ENCODE data around the gene SRCIN1. TPM values are rescaled to one million over a fixed set of nuclear protein-coding genes. Genes with fewer than 3 reads are reported as not detected.

Gene SRCIN1
- total RNA-seq, 1 experiment from 2014 or later, result 2.6 TPM

GRCh38 chr17:38597375-38597774 lies 8.4 kb downstream of the SRCIN1 start:
- no peak overlapping the region for H3K27ac ChIP-seq (ENCODE audit: low read length)
- H3K36me3 ChIP-seq (ENCODE audit: low read depth, low read length), result no peaks in the 10 kb centered on the region
- no peak overlapping the region for H3K4me2 ChIP-seq (ENCODE audit: low read length)
- H3K9me3 ChIP-seq (ENCODE audit: low read length), result no peaks in the 10 kb centered on the region
- H3K9me2 ChIP-seq (replicated peaks; ENCODE audit: low read length), result no peaks in the 10 kb centered on the region
- no peak overlapping the region for H3K9ac ChIP-seq (ENCODE audit: low read length)
- H3K27me3 ChIP-seq (ENCODE audit: low read length), result no peaks in the 10 kb centered on the region
- ChIA-PET CTCF (no interaction called here), POLR2A (ENCODE audit: unreplicated experiment) (no interaction called here)
- H4K20me1 ChIP-seq (ENCODE audit: low read length), result no peaks in the 10 kb centered on the region
- H3K4me1 ChIP-seq (ENCODE audit: insufficient read depth, low read length), result peaks cover 8% of the 10 kb centered on the region
- ATAC-seq (no peak), DNase-seq (no peak)
- H3K4me3 ChIP-seq (ENCODE audit: low read length), result no peak overlapping the region
- no peaks in the 10 kb centered on the region for H3K79me2 ChIP-seq (ENCODE audit: low read length)
- intact Hi-C loops (cut with micrococcal nuclease), result no loop called here
- TF ChIP-seq EZH2 (IDR thresholded peaks at IDR 0.05; ENCODE audit: low read length, unreplicated experiment), result no peak
- TF ChIP-seq CTCF (conservative IDR thresholded peaks at IDR 0.05; ENCODE audit: low read depth, low read length), result no peak
- BruUV-seq (replicated peaks), result no TSS peak
- no peak overlapping the region for H2AFZ ChIP-seq (ENCODE audit: low read length)
- no peaks in the 10 kb centered on the region for H3F3A ChIP-seq (ENCODE audit: low read length, unreplicated experiment)

- Histone ChIP-seq H3K4me3 (ENCODE audit: low read length) (no peak overlapping the region), H3K27me3 (ENCODE audit: low read length) (no peaks in the 10 kb centered on the region), H2AFZ (ENCODE audit: low read length) (no peak overlapping the region), H4K20me1 (ENCODE audit: low read length) (0 out of 2 replicates have a peak, but pooled peaks cover 3% of the 10 kb centered on the region), H3K79me2 (ENCODE audit: low read length) (no peaks in the 10 kb centered on the region), H3K9ac (ENCODE audit: low read length) (no peak overlapping the region), H3K9me3 (ENCODE audit: low read length) (no peaks in the 10 kb centered on the region), H3K36me3 (ENCODE audit: low read depth, low read length) (no peaks in the 10 kb centered on the region), H3F3A (ENCODE audit: low read length, unreplicated experiment) (no peaks in the 10 kb centered on the region), H3K4me2 (ENCODE audit: low read length) (no peak overlapping the region), H3K27ac (ENCODE audit: low read length) (no peak overlapping the region), H3K9me2 (replicated peaks; ENCODE audit: low read length) (no peaks in the 10 kb centered on the region), H3K4me1 (ENCODE audit: insufficient read depth, low read length) (peaks cover 15% of the 10 kb centered on the region)
- intact Hi-C loops (cut with micrococcal nuclease), result no loop called here
- TF ChIP-seq EZH2 (IDR thresholded peaks at IDR 0.05; ENCODE audit: low read length, unreplicated experiment), result no peak
- TF ChIP-seq CTCF (conservative IDR thresholded peaks at IDR 0.05; ENCODE audit: low read depth, low read length), result no peak
- no peak for TF ChIP-seq EZH2phosphoT487 (IDR thresholded peaks at IDR 0.05; ENCODE audit: borderline replicate concordance, low read length)
- ChIA-PET POLR2A (ENCODE audit: unreplicated experiment) (no interaction called here), CTCF (no interaction called here)
- no peak for DNase-seq
- no TSS peak for BruUV-seq (replicated peaks)
- no peak for ATAC-seq
Observed at GRCh38 chr17:38596651-38597050, 9.1 kb downstream of the SRCIN1 start.

- Histone ChIP-seq H3K4me3 (ENCODE audit: low read length) (no peak overlapping the region), H3F3A (ENCODE audit: low read length, unreplicated experiment) (no peaks in the 10 kb centered on the region), H3K9me2 (replicated peaks; ENCODE audit: low read length) (no peaks in the 10 kb centered on the region), H3K9ac (ENCODE audit: low read length) (no peak overlapping the region), H3K79me2 (ENCODE audit: low read length) (no peaks in the 10 kb centered on the region), H2AFZ (ENCODE audit: low read length) (no peak overlapping the region), H3K4me2 (ENCODE audit: low read length) (no peak overlapping the region), H3K27me3 (ENCODE audit: low read length) (no peaks in the 10 kb centered on the region), H3K27ac (ENCODE audit: low read length) (no peak overlapping the region), H3K4me1 (ENCODE audit: insufficient read depth, low read length) (peaks cover 22% of the 10 kb centered on the region), H3K9me3 (ENCODE audit: low read length) (no peaks in the 10 kb centered on the region), H4K20me1 (ENCODE audit: low read length) (peaks cover 8% of the 10 kb centered on the region; the same call in 1 of the 2 replicates), H3K36me3 (ENCODE audit: low read depth, low read length) (no peaks in the 10 kb centered on the region)
- TF ChIP-seq EZH2 (IDR thresholded peaks at IDR 0.05; ENCODE audit: low read length, unreplicated experiment), result no peak
- intact Hi-C loops (cut with micrococcal nuclease), result no loop called here
- ChIA-PET POLR2A (ENCODE audit: unreplicated experiment) (no interaction called here), CTCF (no interaction called here)
- DNase-seq (no peak), ATAC-seq (no peak)
- no TSS peak for BruUV-seq (replicated peaks)
Observed at GRCh38 chr17:38595892-38596291, 9.9 kb downstream of the SRCIN1 start.

Measured in PC-3 (cell line).